ENCODE measurements around the gene RPGRIP1L.

The RPGRIP1L gene
- total RNA-seq: 3.4 to 9.6 (median 8.7) reads per million in 4 donors

DNA sequence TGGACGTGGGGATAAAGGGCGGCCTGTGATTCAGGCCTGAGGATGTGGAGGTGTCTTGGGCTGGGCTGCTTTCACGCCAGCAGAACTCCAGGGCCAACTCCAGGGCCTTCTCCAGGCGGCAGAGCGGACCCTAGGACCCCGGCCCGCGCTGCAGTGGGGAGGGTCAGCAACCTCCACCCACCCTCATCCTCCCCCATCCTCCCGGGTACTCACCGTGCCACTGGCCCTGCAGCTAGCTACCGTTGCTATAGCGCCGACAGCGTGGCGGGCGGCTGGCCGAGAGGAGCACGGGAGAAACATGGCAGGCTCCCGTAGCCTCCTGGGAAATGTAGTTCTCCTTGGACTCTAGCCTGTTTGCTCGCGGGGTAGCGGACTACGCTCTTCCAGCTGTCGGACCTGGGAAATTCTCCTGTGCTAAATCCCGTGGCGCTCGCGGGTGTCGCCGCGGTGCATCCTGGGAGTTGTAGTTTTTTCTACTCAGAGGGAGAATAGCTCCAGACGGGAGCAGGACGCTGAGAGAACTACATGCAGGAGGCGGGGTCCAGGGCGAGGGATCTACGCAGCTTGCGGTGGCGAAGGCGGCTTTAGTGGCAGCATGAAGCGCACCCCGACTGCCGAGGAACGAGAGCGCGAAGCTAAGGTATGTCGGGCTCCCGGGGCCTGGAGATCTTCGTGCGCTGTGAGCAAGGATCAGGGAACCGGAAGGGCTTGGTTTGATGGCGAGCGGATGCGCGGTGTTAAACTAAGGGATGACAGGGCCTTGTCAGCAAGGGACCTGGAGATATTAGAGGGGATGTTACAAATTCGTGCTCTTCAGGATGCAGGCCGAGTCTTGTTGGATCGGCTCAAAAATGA lies at the start of gene RPGRIP1L, which contains the start of gene FTO:
Gene RPGRIP1L (minus strand): TSS at position 270 of the 855 bp plus-strand sequence. CDS start 3,136 bp downstream, outside the sequence.
Gene FTO (plus strand): TSS at position 567 of the 855 bp plus-strand sequence.
- peak; percentile 89 to 98 (median 96) for DNase-seq

DNA sequence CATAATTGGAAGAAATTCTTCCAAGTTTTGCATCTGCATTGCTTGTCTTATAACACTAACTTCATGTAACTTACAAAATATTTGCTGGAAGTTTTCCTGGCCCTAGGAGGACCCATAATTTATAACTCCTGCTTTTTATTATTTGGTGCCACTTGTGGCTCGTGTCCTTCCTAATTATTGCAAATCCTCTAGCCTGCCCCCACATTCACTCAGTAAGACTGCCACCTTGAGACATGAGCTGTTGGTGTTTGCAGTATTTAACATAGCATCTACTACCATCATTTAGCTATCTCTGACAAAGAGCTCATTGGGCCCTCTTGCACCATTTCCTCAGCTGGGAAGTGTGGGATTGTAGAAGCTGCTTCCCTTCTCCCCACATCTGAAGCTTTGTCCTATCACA lies 49.8 kb upstream of the RPGRIP1L start:
- DNase-seq: no peak

DNA sequence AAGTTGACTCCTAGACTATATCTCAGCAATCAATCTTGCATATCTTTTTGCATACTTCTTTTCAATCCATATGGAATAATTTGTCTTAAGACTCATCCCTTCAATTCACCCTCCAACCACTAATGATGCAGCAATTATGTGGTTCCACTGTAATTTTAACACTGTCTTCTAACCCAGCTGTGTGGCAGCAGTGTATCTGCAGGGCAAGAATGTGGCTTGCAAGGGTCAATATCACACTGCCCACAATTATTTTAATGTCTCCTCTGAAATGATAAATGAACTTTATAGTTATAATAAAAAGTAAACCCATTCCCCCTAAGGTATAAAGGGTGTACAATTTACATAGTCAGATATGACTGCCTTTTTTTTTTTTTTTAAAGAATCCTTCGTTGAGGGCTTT lies 48.9 kb upstream of the RPGRIP1L start:
- DNase-seq: no peak

DNA sequence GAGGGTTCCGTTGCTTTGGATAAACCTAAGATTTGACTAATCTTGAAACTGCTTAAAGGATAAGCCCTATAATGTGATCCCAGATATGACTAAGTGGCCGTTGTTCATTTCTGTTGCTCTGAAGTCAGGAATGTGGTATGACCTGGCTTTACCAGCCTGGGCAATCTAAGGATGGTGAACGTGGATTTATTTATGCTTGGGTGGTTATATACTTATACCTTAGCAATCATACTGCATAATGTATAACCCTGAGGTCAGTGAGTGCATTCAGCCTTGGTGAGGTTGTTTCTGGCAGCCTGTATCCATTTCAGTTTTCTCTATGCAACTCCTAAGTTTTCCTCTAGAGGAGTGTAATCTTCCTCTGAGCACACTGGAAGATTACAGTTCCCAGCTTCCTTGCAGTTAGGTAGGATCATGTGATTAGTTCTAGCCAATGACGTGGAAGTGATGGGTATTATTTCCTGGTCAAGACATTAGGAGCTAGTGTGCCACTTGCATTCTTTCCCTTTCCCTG lies 42.2 kb upstream of the RPGRIP1L start:
- peak in 1 of 5 donors; percentile 44 for DNase-seq

DNA sequence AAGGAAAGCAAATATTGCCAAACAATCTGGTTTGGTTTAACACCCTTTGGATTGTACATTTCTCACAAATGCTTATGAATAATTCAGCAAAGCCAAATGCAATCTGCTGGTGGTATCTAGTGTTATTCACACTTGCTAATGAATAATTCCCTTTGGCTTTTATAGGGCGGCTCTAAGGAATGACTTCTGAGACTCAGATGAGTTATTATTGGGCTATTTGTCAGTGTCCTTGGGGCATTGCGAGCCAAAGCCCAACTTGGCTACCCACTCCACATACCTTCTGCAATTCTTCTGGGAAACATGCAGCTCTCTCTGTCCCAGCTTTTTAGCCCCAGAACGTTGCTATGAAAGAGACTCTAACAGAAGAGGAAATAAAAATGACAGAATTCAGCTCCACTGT lies 41.4 kb upstream of the RPGRIP1L start:
- no peak for DNase-seq

DNA sequence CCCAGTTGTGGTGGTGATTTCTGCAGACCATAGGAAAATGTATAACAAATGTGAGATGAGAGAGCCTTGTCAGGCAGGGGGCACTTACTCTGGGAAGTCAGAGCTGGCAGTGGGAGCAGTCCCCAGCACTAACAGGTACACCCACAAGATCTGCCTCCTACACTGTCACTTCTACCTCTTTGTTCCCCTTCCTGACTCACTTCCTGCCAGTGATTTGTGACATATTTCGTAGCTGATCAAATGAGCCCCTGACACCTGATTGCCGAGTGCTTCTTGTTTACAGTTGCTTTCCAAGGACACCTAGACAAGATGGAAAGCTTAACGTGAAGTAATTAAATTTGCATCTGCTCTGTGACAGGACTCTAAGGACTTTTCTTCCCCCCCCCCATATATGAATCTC lies 40.8 kb upstream of the RPGRIP1L start:
- peak in 2 of 5 donors; percentile 0 to 43 for DNase-seq

DNA sequence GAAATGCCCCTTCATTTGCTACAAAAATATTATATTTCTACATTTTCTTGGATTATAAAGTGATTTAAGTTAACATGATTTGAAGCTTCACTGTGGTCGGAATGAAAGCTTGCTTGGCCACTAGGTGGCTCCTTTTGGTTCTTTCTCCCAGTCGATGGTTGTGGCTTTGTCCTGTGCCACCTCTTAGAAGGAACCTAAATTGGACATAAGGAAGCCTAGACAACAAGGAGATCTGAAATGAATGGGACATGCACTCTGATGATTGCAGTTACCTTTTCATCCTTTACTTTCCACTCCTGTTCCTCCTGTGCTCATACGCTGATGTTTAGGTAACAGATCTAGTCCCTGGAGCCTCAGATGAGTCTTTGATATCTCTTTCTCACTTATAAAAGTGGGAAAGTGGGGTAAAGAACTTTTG lies 39.5 kb upstream of the RPGRIP1L start:
- peak in 1 of 5 donors; percentile 20 for DNase-seq

DNA sequence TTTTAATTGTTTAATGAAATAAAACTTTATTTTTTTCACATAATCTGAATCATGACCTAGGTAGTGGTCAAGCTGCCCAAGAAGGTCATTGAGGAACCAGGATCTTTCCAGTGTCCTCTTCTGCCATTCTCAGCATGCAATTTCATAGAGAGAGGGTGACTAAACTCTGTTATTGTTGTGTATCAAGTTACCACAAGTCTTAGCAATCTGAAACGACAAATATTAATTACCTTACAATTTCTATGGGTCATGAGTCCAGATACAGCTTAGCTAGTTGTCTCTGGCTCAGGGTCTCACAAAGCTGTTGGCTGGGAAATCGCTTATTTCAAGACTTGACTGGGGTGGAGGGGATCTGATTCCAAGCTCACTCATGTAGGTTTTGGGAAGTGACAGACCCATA lies 37.9 kb upstream of the RPGRIP1L start:
- DNase-seq: no peak

DNA sequence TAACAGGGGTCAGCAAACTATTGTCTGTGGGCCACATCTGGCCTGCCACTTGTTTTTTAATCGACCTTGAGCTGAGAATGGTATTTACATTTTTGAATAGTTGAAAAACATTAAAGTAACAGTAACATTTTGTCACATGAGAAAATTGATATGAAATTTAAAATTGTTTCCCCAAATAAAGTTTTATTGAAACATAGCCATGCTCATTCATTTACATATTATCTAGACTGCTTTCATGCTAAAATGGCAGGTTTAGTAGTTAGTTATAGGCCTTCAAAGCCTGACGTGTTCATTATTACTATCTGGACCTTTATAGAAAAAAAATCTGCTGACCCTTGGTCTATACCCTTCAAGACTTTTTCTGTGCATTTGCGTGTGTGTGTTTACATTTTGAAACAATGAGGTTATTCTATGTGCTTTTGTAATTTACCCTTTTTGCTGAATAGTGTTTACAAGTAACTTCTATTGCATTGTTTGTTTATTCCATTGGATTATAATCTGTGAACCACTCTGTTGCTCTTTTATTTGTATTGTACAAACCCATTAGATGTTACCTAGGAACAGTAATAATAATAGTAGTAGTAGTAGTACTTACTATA lies 37.4 kb upstream of the RPGRIP1L start:
- no peak for DNase-seq

DNA sequence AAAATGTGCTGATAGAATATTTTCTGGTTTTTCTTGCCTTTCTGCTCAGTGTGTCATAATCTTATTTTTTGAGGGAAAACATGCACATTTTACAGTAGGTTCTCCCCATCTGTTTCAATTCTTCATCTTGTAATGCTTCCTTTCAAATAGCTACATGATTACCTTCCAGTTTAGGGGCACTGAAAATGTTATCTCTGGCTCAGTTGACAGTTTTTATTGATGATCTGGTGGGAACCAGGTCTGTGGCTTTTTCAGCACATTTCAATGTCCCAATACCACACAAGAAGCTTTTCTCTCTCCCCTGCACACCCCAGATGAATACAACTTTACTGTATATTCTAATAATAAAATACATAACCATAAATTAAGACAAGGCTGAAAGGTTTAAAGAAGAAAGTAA lies 36.8 kb upstream of the RPGRIP1L start:
- DNase-seq: no peak

DNA sequence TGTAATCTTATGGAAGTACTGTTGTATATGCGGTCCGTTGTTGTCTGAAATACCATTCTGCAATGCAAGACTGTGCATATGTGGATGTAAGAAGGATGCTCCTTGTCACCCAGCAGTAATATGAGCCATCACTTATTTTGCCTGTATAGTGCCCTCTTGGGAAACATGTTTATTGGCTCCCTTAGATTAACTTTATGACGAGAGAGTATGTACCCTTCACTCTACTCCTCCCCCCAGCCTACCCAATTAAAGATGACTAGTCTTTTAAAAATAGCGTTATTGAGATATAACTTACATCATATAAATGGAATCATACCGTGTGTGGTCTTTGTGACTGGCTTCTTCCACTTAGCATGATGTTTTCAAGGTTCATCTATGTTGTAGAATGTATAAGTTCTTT lies 33.9 kb upstream of the RPGRIP1L start:
- DNase-seq: no peak

DNA sequence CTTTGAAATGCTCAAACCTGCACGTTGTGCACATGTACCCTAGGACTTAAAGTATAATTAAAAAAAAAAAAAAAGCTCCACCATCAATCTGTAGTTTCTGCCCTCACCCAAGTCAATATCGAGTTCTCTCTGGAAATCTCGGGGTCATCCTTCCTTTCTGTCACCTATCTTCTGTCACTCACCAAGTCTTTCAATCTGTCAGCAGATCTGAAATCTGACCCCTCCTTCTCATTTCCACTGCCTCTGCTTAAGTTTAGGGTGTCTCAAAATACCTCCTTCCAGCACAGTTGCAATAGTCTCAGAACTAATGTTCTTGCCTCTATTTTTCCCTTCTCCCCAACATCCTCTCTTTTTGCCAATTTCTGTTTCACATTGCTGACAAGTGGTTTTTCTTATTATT lies 32.6 kb upstream of the RPGRIP1L start:
- DNase-seq: no peak

DNA sequence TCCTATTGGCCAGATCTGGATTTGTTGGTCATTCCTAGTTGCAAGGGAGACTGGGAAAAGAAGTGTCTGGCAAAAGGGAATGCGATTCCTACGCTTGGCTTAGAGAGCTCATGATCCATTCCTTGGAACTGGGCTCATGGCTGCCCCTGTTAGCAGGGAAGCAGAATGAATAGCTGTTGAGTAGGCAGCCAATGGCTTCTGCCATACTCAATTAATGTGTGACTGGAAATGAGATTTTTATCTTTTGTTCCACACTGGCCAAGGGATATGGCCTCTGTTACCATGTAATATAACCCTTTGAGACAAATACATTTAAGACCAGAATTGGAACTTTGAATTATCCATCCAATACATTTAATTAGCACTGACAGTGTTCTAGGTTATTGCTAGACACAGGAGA lies 31.2 kb upstream of the RPGRIP1L start:
- DNase-seq: no peak

DNA sequence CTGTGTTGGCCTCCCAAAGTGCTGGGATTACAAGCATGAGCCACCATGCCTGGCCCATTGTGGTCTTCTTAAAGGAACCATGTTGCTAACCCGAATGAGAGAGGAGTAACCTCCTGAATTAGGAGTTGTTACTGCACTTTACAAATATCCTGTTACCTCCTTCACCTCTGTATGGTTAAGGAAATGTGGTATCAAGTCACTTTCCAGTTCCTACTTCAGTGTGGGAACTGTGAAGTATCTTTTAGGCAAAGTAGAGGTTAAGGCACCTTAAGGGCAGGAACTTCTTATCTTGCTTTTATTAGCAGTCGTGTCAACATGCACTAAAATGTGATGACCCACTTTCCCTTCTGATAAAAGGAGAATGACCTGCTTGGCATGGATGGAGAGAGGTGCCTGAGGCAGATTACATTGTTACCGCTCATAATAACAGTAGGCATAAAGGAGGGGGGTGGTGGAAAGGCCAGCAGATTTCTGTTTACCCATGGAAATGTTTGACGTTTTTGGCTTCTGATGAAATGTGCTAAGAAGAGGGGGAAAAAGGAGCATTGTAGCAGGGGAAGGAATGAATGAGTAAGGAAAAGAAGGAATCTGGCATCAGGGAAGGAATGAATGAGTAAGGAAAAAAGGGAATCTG lies 28.8 kb upstream of the RPGRIP1L start:
- DNase-seq: no peak

DNA sequence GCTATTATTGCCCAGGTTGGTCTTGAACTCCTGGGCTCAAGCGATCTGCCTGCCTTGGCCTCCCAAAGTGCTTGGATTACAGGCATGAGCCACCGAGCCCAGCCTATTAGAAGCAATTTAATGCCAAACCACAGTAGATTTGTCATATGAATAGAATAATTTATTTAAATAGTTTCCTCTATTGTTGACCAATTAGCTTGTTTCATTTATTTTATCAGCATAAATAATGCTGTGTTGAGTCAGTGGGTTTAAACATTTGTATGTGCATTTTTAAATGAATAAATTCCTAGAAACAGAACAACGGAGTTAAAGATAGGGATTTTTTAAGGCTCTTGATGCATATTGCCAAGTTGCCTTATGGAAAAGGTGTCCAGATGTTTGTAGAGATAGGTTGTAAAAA lies 27.0 kb upstream of the RPGRIP1L start:
- DNase-seq: no peak

DNA sequence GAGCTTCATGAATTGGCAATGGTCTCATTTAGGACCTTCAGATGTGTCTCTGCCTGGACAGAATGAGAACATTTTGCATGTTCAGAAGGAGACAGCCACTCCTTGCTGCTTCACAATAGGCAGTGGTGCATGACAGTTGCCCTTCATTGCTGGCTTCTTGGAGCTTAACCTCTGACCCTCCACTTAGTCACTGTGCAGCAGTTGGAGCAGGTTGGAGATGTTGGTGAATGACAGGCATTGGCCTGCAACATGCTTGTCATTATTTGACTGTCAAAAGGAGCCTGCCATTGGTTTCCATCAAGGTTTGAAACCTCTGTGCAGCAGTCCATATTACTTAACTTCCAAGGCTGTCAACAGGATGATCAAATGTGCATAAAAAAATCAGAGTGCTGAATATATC lies 23.0 kb upstream of the RPGRIP1L start:
- no peak for DNase-seq

DNA sequence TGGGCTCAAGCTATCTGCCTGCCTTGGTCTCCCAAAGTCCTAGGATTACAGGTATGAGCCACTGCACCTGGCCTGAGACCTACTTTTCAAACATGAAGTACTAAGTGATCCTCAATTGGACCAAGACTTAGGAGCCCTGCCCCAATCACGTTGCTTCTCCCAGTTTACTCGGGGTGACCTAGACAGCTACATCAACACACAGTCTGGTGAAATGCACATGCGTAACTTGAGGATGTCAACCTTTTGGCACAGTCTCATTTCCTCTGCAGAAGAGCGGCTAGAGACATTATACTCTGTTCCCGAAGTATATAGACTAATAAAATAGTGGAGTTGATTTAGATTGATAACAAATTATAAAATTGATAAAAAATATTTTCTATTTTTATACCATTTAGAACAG lies 17.4 kb upstream of the RPGRIP1L start:
- no peak for DNase-seq

DNA sequence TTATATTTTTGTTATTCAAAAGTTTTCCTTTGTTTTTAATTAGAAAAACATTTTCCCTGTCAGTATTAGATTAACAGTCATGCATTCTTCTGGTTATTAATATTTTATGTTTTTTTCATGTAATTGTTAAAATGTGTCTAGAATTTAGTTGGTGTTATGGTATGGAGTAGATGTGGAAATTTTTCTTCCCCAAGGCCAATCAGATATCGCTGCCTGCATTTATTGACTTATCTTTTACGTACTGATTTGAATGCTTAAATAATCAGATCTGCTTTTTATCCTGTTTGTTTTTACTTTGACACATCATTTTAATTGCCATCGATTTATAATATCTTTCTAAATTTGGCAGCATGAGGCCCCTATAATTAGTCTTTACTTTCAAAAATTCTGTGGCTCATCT lies 13.9 kb upstream of the RPGRIP1L start:
- DNase-seq: no peak

DNA sequence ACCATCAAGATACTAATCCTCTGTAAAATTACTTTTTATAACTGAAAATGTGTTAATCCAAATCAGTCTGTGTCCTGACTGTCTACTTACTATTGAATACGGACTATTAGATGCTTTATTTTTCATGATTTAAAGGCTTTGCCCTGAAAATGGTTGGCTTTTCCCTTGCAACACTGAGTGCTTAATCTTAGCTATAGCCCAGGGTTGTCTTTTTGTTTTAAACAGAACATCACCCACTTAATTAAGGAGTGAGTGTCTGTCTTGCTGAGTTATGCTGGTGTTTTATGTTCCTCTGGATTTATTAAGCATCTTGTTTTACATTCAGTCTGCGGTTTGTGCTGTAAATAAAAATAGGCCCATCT lies 11.3 kb upstream of the RPGRIP1L start:
- no peak for DNase-seq

DNA sequence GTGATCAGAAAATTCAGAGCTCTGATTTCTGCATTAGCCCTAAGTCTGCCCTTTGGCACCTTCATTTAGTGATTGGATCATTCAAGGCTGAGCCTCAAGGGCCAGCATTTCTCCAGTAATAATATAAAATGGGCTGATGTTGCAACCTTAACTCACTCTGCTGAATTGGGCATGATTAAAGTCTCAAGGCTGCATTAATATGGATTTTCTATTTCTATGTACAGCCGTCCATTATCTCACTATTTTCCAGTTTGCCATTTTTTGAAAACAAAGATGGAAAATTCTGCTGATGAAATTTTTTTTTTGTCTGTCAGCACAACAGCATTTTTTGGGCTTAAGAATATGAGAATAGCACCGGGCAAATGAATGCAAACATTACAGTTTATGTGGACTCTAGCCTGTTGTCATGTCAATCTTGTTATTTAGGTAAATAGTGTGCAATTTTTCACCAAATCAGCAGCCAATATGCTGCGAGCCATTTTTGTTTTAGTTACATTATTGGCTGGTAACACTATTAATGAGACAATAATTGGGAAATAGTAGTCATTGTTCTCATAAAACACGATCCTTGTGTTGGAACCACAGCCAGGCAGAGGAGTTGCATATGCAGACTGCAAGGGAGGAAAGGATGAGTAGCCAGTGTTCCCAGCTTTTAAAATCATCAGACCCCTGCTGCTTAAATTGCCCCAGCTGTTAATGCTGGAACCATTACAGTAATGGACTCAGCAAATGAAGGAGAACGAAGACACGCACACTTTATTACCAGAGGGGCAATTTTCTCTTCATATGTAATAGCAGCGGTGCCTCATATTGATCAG lies 10.8 kb upstream of the RPGRIP1L start:
- no peak for DNase-seq

DNA sequence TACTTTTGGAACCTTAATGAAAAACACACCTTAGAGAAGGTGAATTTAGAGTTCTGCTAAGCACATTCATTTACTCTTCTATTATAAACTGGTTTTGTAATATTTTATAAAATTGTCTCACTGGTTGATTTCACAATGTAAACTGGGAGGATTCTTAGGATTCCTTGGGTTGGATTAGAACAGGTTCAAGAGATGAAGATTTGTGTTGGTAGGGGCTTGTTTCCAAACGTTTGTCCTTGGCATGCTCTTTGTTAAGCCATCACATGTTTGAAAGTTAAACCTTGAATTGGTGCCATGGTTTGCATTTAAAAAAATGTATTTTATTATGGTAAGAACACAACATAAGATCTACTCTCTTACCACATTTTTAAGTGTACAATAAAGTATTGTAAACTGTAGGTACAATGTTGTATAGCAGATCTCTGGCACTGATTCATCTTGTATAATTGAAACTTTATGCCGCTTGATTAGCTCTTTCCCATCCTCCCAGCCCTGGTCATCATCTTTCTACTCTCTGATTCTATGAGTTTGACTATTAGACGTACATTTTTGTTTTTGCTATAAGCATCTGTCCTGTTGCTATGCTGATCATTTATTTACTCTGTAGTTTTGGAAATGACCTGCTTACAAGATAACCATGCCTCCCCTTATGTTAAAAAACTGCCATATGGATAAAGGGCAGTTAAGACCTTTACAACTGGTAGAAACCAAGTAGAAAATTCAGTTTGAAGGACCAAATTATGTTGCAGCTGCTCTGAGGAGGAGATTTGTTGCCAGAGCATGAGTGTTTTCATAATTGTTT lies 9.9 kb upstream of the RPGRIP1L start:
- no peak for DNase-seq

DNA sequence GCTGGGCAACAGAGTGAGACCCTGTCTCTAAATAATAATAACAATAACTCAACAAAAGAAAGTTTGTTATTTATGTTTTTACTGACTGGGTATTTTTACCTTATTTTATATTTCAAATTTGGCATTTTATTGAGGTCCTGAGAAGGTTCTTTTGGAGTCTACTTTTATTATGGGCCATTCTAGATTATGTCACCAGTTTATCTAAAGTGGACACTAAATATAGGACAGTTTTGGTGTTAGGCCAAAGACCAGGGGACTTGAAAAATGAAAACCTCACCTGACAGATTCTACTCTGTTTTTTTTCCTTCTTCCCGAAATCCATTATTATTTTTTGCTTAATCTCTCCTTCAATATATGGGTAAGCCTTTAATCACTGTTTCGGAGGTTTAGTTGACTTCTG lies 8.4 kb upstream of the RPGRIP1L start:
- DNase-seq: no peak
